ENCODE data around the gene CACNA1C. TPM values are rescaled to one million over a fixed set of nuclear protein-coding genes. Genes with fewer than 3 reads are reported as not detected.

The CACNA1C gene
- total RNA-seq, 1 donor from 2014 or later, result 102 TPM

- intact Hi-C loops (cut with DNase I), result no loop called here
Observed at GRCh38 chr12:2177751-2178150, 125.0 kb downstream of the CACNA1C start.

GRCh38 chr12:2179058-2179457 is 126.3 kb downstream of the CACNA1C start:
- Histone ChIP-seq H3K27ac (peak overlapping the region; percentile 73 to 80), H3K4me1 (peaks cover 25 to 31% of the 10 kb centered on the region in 2 donors)

More at GRCh38 chr12:2177751-2178150, 125.0 kb downstream of the CACNA1C start:
- Histone ChIP-seq H3K27ac (peak overlapping the region in 1 of 2 donors; percentile 1), H3K9me3 (no peaks in the 10 kb centered on the region), H3K4me1 (peaks cover 25 to 27% of the 10 kb centered on the region in 2 donors), H3K27me3 (no peaks in the 10 kb centered on the region), H3K4me3 (no peak overlapping the region), H3K36me3 (no peaks in the 10 kb centered on the region)
- TF ChIP-seq CTCF (IDR thresholded peaks at IDR 0.05), result no peak
- no peak for DNase-seq (ENCODE audit: low spot score in 2 of 2)

GRCh38 chr12:2179953-2180736 is 127.4 kb downstream of the CACNA1C start:
- peak overlapping the region; percentile 73 to 80 for H3K27ac ChIP-seq
- peaks cover 25 to 33% of the 10 kb centered on the region in 2 donors for H3K4me1 ChIP-seq
- H3K9me3 ChIP-seq, result no peaks in the 10 kb centered on the region
- TF ChIP-seq CTCF (IDR thresholded peaks at IDR 0.05), result no peak
- H3K4me3 ChIP-seq, result no peak overlapping the region
- H3K36me3 ChIP-seq, result no peaks in the 10 kb centered on the region
- no peaks in the 10 kb centered on the region for H3K27me3 ChIP-seq
- intact Hi-C loops (cut with DNase I), result loop anchor here (5.0 kb wide), 2 partner anchors 87 to 123 kb away; no protein-coding TSS in a partner anchor
- DNase-seq (ENCODE audit: low spot score in 2 of 2), result peak; percentile 47 to 93

More at GRCh38 chr12:2179058-2179457, 126.3 kb downstream of the CACNA1C start:
- intact Hi-C loops (cut with DNase I), result no loop called here
- H3K27me3 ChIP-seq, result no peaks in the 10 kb centered on the region
- no peaks in the 10 kb centered on the region for H3K9me3 ChIP-seq
- no peak for TF ChIP-seq CTCF (IDR thresholded peaks at IDR 0.05)
- H3K4me3 ChIP-seq, result no peak overlapping the region
- no peak for DNase-seq (ENCODE audit: low spot score in 2 of 2)
- H3K36me3 ChIP-seq, result no peaks in the 10 kb centered on the region

- H3K36me3 ChIP-seq, result peaks cover 0 to 5% of the 10 kb centered on the region in 2 donors
- H3K4me3 ChIP-seq, result no peak overlapping the region
- intact Hi-C loops (cut with DNase I), result loop anchor here (5.0 kb wide), 2 partner anchors 87 to 123 kb away; no protein-coding TSS in a partner anchor
- H3K27ac ChIP-seq, result peak overlapping the region; percentile 73 to 80
- no peaks in the 10 kb centered on the region for H3K9me3 ChIP-seq
- no peak for DNase-seq (ENCODE audit: low spot score in 2 of 2)
- no peak for TF ChIP-seq CTCF (IDR thresholded peaks at IDR 0.05)
- peaks cover 25 to 33% of the 10 kb centered on the region in 2 donors for H3K4me1 ChIP-seq
- no peaks in the 10 kb centered on the region for H3K27me3 ChIP-seq
Observed at GRCh38 chr12:2180737-2181082, 127.9 kb downstream of the CACNA1C start.

GRCh38 chr12:2183556-2184541 is 131.1 kb downstream of the CACNA1C start:
- intact Hi-C loops (cut with DNase I), result loop anchor here (5.0 kb wide), 2 partner anchors 83 to 127 kb away; no protein-coding TSS in a partner anchor
- H3K27ac ChIP-seq, result peak overlapping the region in 1 of 2 donors; percentile 46
- no peaks in the 10 kb centered on the region for H3K27me3 ChIP-seq
- peaks cover 19 to 26% of the 10 kb centered on the region in 2 donors for H3K4me1 ChIP-seq
- H3K9me3 ChIP-seq, result no peaks in the 10 kb centered on the region
- no peak overlapping the region for H3K4me3 ChIP-seq
- no peak for DNase-seq (ENCODE audit: low spot score in 2 of 2)
- TF ChIP-seq CTCF (IDR thresholded peaks at IDR 0.05), result peak in 1 of 3 experiments; percentile 12
- peaks cover 0 to 10% of the 10 kb centered on the region in 2 donors for H3K36me3 ChIP-seq
